Ectodermal cell (in vitro differentiated cells): ENCODE measurements around the gene CSAD.

Experiments used
- H3K27ac ChIP-seq: 2 replicates; pipeline ENCODE4 v1.7.0; 2013; ENCODE audit warnings: mild to moderate bottlenecking, low read depth, low read length; ENCODE audit not compliant: insufficient read depth, poor library complexity, severe bottlenecking
- H3K27me3 ChIP-seq: 2 replicates; pipeline ENCODE4 v1.7.0; 2013; ENCODE audit warnings: mild to moderate bottlenecking, low read length; ENCODE audit not compliant: insufficient read depth, control insufficient read depth, poor library complexity, severe bottlenecking
- H3K36me3 ChIP-seq: one replicate; pipeline ENCODE4 v1.7.0; 2013; ENCODE audit warnings: low read length; ENCODE audit not compliant: control insufficient read depth, insufficient read depth
- H3K4me1 ChIP-seq: one replicate; pipeline ENCODE4 v1.7.0; 2013; ENCODE audit warnings: low read length; ENCODE audit not compliant: control insufficient read depth, insufficient read depth
- H3K4me3 ChIP-seq: 2 replicates; pipeline ENCODE4 v1.7.0; 2013; ENCODE audit warnings: low read depth, low read length, control low read depth; ENCODE audit not compliant: insufficient read depth
- H3K9me3 ChIP-seq: 2 replicates; pipeline ENCODE4 v1.7.0; 2013; ENCODE audit warnings: mild to moderate bottlenecking, low read length, moderate library complexity; ENCODE audit not compliant: control insufficient read depth
- WGBS, 2 experiments: methylation state at CpG; one replicate each; pipeline ENCODE4 v1.1.7; 2013; ENCODE audit warnings: missing lambda C conversion rate in 2 of 2; 5-methylcytosine and 5-hydroxymethylcytosine counted together

CSAD gene

GRCh38 chr12:53217051-53217930 is 36.6 kb upstream of the CSAD start:
- peak overlapping the region; percentile 21 for H3K27ac ChIP-seq

GRCh38 chr12:53215497-53215896 is 34.8 kb upstream of the CSAD start:
- peaks cover 16% of the 10 kb centered on the region for H3K27me3 ChIP-seq
- H3K9me3 ChIP-seq = no peaks in the 10 kb centered on the region
- no peak overlapping the region for H3K4me3 ChIP-seq
- no peak overlapping the region for H3K27ac ChIP-seq
- H3K36me3 ChIP-seq = peaks cover 11% of the 10 kb centered on the region
- H3K4me1 ChIP-seq = peaks cover 32% of the 10 kb centered on the region
- 92% methylated on average over 8 of the region's 8 CpGs for WGBS, 2 experiments

More at GRCh38 chr12:53217051-53217930, 36.6 kb upstream of the CSAD start:
- Histone ChIP-seq H3K9me3 (no peaks in the 10 kb centered on the region), H3K4me1 (peaks cover 35% of the 10 kb centered on the region), H3K27me3 (peaks cover 16% of the 10 kb centered on the region), H3K4me3 (peak overlapping the region; percentile 19), H3K36me3 (peaks cover 11% of the 10 kb centered on the region)
- WGBS, 2 experiments = 4 to 8% methylated on average over 19 of the region's 19 CpGs

GRCh38 chr12:53214687-53215455 is 34.1 kb upstream of the CSAD start:
- no peak overlapping the region for H3K27ac ChIP-seq

GRCh38 chr12:53214221-53214620 is 33.5 kb upstream of the CSAD start:
- WGBS, 2 experiments = 89 to 92% methylated on average over 5 of the region's 5 CpGs
- H3K9me3 ChIP-seq = no peaks in the 10 kb centered on the region
- H3K27ac ChIP-seq = no peak overlapping the region
- H3K27me3 ChIP-seq = peaks cover 9% of the 10 kb centered on the region
- H3K4me1 ChIP-seq = peaks cover 29% of the 10 kb centered on the region
- H3K36me3 ChIP-seq = peaks cover 11% of the 10 kb centered on the region
- no peak overlapping the region for H3K4me3 ChIP-seq

More at GRCh38 chr12:53214687-53215455, 34.1 kb upstream of the CSAD start:
- no peak overlapping the region for H3K4me3 ChIP-seq
- 88 to 89% methylated on average over 11 to 12 of the region's 12 CpGs for WGBS, 2 experiments
- peaks cover 32% of the 10 kb centered on the region for H3K4me1 ChIP-seq
- H3K9me3 ChIP-seq = no peaks in the 10 kb centered on the region
- H3K27me3 ChIP-seq = peaks cover 16% of the 10 kb centered on the region
- peaks cover 11% of the 10 kb centered on the region for H3K36me3 ChIP-seq

GRCh38 chr12:53213348-53213747 is 32.6 kb upstream of the CSAD start:
- 20 to 21% methylated on average over 14 of the region's 14 CpGs for WGBS, 2 experiments
- Histone ChIP-seq H3K4me1 (peaks cover 23% of the 10 kb centered on the region), H3K9me3 (no peaks in the 10 kb centered on the region), H3K4me3 (no peak overlapping the region), H3K36me3 (peaks cover 11% of the 10 kb centered on the region), H3K27ac (no peak overlapping the region), H3K27me3 (peaks cover 6% of the 10 kb centered on the region)

GRCh38 chr12:53212931-53213330 is 32.2 kb upstream of the CSAD start:
- Histone ChIP-seq H3K9me3 (no peaks in the 10 kb centered on the region), H3K4me1 (peaks cover 19% of the 10 kb centered on the region), H3K36me3 (peaks cover 11% of the 10 kb centered on the region), H3K27me3 (peaks cover 6% of the 10 kb centered on the region), H3K4me3 (no peak overlapping the region), H3K27ac (no peak overlapping the region)
- WGBS, 2 experiments = 72 to 76% methylated on average over 12 of the region's 12 CpGs

- WGBS, 2 experiments = 88% methylated on average over 13 of the region's 13 CpGs
Observed at GRCh38 chr12:53211476-53212381, 31.0 kb upstream of the CSAD start.

GRCh38 chr12:53210843-53211242 is 30.1 kb upstream of the CSAD start:
- Histone ChIP-seq H3K27ac (no peak overlapping the region), H3K4me1 (no peaks in the 10 kb centered on the region), H3K9me3 (no peaks in the 10 kb centered on the region), H3K4me3 (no peak overlapping the region), H3K36me3 (peaks cover 11% of the 10 kb centered on the region), H3K27me3 (no peaks in the 10 kb centered on the region)
- 91 to 95% methylated on average over 4 of the region's 4 CpGs for WGBS, 2 experiments

More at GRCh38 chr12:53211476-53212381, 31.0 kb upstream of the CSAD start:
- no peak overlapping the region for H3K4me3 ChIP-seq
- H3K27ac ChIP-seq = no peak overlapping the region
- no peaks in the 10 kb centered on the region for H3K27me3 ChIP-seq
- peaks cover 11% of the 10 kb centered on the region for H3K36me3 ChIP-seq
- peaks cover 8% of the 10 kb centered on the region for H3K4me1 ChIP-seq
- H3K9me3 ChIP-seq = no peaks in the 10 kb centered on the region

- 79 to 86% methylated on average over 7 of the region's 7 CpGs for WGBS, 2 experiments
- Histone ChIP-seq H3K9me3 (no peaks in the 10 kb centered on the region), H3K27me3 (no peaks in the 10 kb centered on the region)
Observed at GRCh38 chr12:53208877-53209463, 28.2 kb upstream of the CSAD start.

More at GRCh38 chr12:53208877-53209463, 28.2 kb upstream of the CSAD start:
- H3K4me1 ChIP-seq = no peaks in the 10 kb centered on the region
- peaks cover 5% of the 10 kb centered on the region for H3K36me3 ChIP-seq
- H3K27ac ChIP-seq = no peak overlapping the region
- H3K4me3 ChIP-seq = no peak overlapping the region
